HEK293T (cell line): ENCODE data around the gene INTS3.

ENCODE experiments used
- FOXM1 ChIP-seq: fragments of 450-650 bp; IDR thresholded peaks from 2 replicates; pipeline ENCODE4 v1.6.1; 2017; ENCODE audit warnings: mild to moderate bottlenecking, borderline replicate concordance
- PKNOX1 ChIP-seq: fragments of 450-650 bp; IDR thresholded peaks from 2 replicates; pipeline ENCODE4 v1.6.1; 2016
- ZNF384 ChIP-seq: fragments of 450-650 bp; IDR thresholded peaks from 2 replicates; pipeline ENCODE4 v1.6.1; 2016

- TF ChIP-seq FOXM1 (no peak), ZNF384 (no peak), PKNOX1 (no peak)
Measured at GRCh38 chr1:153778051-153778823, 50.4 kb downstream of the INTS3 start.
